GM21529 (cell line): ENCODE data around the gene SPIC.
"Not testable (repeated sequence)": the region's sequence is repeated elsewhere in the genome, so short reads cannot be mapped to it uniquely, and the experiment has no call there.

Experiments used
- ATAC-seq: cut with Tn5 transposase; IDR thresholded peaks from one replicate; pipeline ENCODE4 v1.9.1; 2021; ENCODE audit not compliant: unreplicated experiment

Gene SPIC

GRCh38 chr12:101474711-101475386 is at the start of gene SPIC:
SPIC (plus strand) TSS chr12:101475336; CDS start chr12:101476905, 1,569 bp downstream.
- ATAC-seq: no peak

GRCh38 chr12:101430456-101430855 is 44.7 kb upstream of the SPIC start:
- ATAC-seq: no peak

GRCh38 chr12:101436136-101436535 is 39.0 kb upstream of the SPIC start:
- ATAC-seq: no peak

- ATAC-seq: no peak
Measured at GRCh38 chr12:101439236-101439635, 35.9 kb upstream of the SPIC start.

GRCh38 chr12:101441461-101442224 is 33.5 kb upstream of the SPIC start:
- no peak for ATAC-seq

GRCh38 chr12:101455685-101456084 is 19.5 kb upstream of the SPIC start:
- ATAC-seq: no peak

- no peak for ATAC-seq
Measured at GRCh38 chr12:101459642-101460346, 15.3 kb upstream of the SPIC start.

- ATAC-seq: no peak
Measured at GRCh38 chr12:101468948-101469347, 6.2 kb upstream of the SPIC start.

- ATAC-seq: no peak
Measured at GRCh38 chr12:101470939-101471338, 4.2 kb upstream of the SPIC start.

- ATAC-seq: not testable (repeated sequence)
Measured at GRCh38 chr12:101471878-101472277, 3.3 kb upstream of the SPIC start.

- ATAC-seq: no peak
Measured at GRCh38 chr12:101474248-101474647, 888 bp upstream of the SPIC start.

- ATAC-seq: no peak
Measured at GRCh38 chr12:101475751-101476305, 692 bp downstream of the SPIC start.

GRCh38 chr12:101480849-101481248 is 5.7 kb downstream of the SPIC start:
- ATAC-seq: no peak

GRCh38 chr12:101485021-101485420 is 9.9 kb downstream of the SPIC start:
- no peak for ATAC-seq

GRCh38 chr12:101488469-101488868 is 13.3 kb downstream of the SPIC start:
- ATAC-seq: no peak

- peak; percentile 62 for ATAC-seq
Measured at GRCh38 chr12:101490286-101490920, 15.3 kb downstream of the SPIC start.

GRCh38 chr12:101491329-101491728 is 16.2 kb downstream of the SPIC start:
- no peak for ATAC-seq

- no peak for ATAC-seq
Measured at GRCh38 chr12:101493556-101493955, 18.4 kb downstream of the SPIC start.

- ATAC-seq: no peak
Measured at GRCh38 chr12:101498252-101498651, 23.1 kb downstream of the SPIC start.

GRCh38 chr12:101501410-101501995 is 26.4 kb downstream of the SPIC start:
- ATAC-seq: no peak

GRCh38 chr12:101521136-101521535 is 46.0 kb downstream of the SPIC start:
- ATAC-seq: no peak
